Cardiac septum (tissue), 1 donor: ENCODE data around the gene LRRC4B. TPM values are rescaled to one million over a fixed set of nuclear protein-coding genes. Genes with fewer than 3 reads are reported as not detected.

Experiments used
- DNase-seq: peaks from one replicate; pipeline ENCODE4 v3.0.0-alpha.2; 2020; ENCODE audit warnings: low spot score
- intact Hi-C: fragments of 100-400 bp; cut with DNase I; formaldehyde crosslinking; loops from one replicate; pipeline ENCODE4 v1.14.0; 2022
- total RNA-seq: library from RNA; stranded (reverse); fragmentation: NEBNext Ultra II Directional; extraction: Animal tissue kit (Norgen Biotek cat#: 25700); gene quantifications from one replicate; pipeline ENCODE4 v1.2.1, GENCODE V29; 2021
- donor health status: DM: no; HTN: no; CAD: no.

LRRC4B gene
- total RNA-seq, 1 donor from 2014 or later: 0.81 TPM

GRCh38 chr19:50555450-50556281 is 12.6 kb downstream of the LRRC4B start:
- intact Hi-C loops: loop anchor here (10.0 kb wide), 1 partner anchor 191 kb away; the partner anchor contains the start of gene NAPSA
- DNase-seq: no peak

- no peak for DNase-seq
- intact Hi-C loops: loop anchor here (10.0 kb wide), 1 partner anchor 190 kb away; the partner anchor contains the start of gene NAPSA
Measured at GRCh38 chr19:50555033-50555432, 13.2 kb downstream of the LRRC4B start.

- DNase-seq: no peak
- intact Hi-C loops: loop anchor here (10.0 kb wide), 1 partner anchor 189 kb away; the partner anchor contains the start of gene NAPSA
Measured at GRCh38 chr19:50554212-50554611, 14.0 kb downstream of the LRRC4B start.

- DNase-seq: no peak
- intact Hi-C loops: loop anchor here (10.0 kb wide), 1 partner anchor 188 kb away; the partner anchor contains the start of gene NAPSA
Measured at GRCh38 chr19:50553134-50553703, 15.0 kb downstream of the LRRC4B start.

- intact Hi-C loops: loop anchor here (10.0 kb wide), 1 partner anchor 188 kb away; the partner anchor contains the start of gene NAPSA
- no peak for DNase-seq
Measured at GRCh38 chr19:50552540-50552939, 15.7 kb downstream of the LRRC4B start.

GRCh38 chr19:50551715-50552187 is 16.5 kb downstream of the LRRC4B start:
- no peak for DNase-seq
- intact Hi-C loops: loop anchor here (10.0 kb wide), 1 partner anchor 187 kb away; the partner anchor contains the start of gene NAPSA

- intact Hi-C loops: loop anchor here (10.0 kb wide), 1 partner anchor 186 kb away; the partner anchor contains the start of gene NAPSA
- DNase-seq: no peak
Measured at GRCh38 chr19:50551034-50551714, 17.1 kb downstream of the LRRC4B start.

- no peak for DNase-seq
- intact Hi-C loops: loop anchor here (10.0 kb wide), 1 partner anchor 186 kb away; the partner anchor contains the start of gene NAPSA
Measured at GRCh38 chr19:50550594-50550966, 17.7 kb downstream of the LRRC4B start.

GRCh38 chr19:50549927-50550593 is 18.2 kb downstream of the LRRC4B start:
- intact Hi-C loops: loop anchor here (10.0 kb wide), 1 partner anchor 185 kb away; the partner anchor contains the start of gene NAPSA
- DNase-seq: no peak

GRCh38 chr19:50549059-50549926 is 18.9 kb downstream of the LRRC4B start:
- intact Hi-C loops: no loop called here
- no peak for DNase-seq

GRCh38 chr19:50548191-50549058 is 19.8 kb downstream of the LRRC4B start:
- no peak for DNase-seq
- intact Hi-C loops: no loop called here

GRCh38 chr19:50547385-50548190 is 20.6 kb downstream of the LRRC4B start:
- intact Hi-C loops: no loop called here

GRCh38 chr19:50546527-50547221 is 21.6 kb downstream of the LRRC4B start:
- DNase-seq: no peak
- intact Hi-C loops: no loop called here

More at GRCh38 chr19:50547385-50548190, 20.6 kb downstream of the LRRC4B start:
- DNase-seq: no peak

- no peak for DNase-seq
- intact Hi-C loops: no loop called here
Measured at GRCh38 chr19:50542943-50543342, 25.3 kb downstream of the LRRC4B start.

GRCh38 chr19:50537769-50538230 is 30.4 kb downstream of the LRRC4B start:
- DNase-seq: no peak
- intact Hi-C loops: loop anchor here (5.0 kb wide), 1 partner anchor 245 kb away; no protein-coding TSS in a partner anchor

- intact Hi-C loops: loop anchor here (5.0 kb wide), 1 partner anchor 245 kb away; no protein-coding TSS in a partner anchor
- DNase-seq: no peak
Measured at GRCh38 chr19:50537306-50537685, 30.9 kb downstream of the LRRC4B start.
